ENCODE results near the gene FCRLA.

FCRLA gene

DNA sequence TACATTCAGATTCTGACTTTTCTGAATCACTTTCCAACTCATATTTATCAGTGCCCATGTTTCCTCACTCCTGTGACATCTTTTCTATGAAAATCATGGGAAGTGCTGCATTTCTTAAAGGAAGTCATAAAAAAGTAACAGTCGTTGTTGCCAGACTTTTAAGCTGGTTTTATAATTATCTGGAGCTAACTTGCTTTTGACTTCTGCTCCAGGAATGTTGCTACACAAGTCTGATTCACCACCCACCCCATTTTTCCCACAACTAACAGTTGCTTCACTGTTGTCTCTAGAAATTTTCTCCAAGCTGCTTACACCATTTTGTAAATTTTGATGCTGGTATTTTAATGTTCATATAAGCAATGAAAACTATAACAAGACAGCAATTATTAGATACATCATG, 26.5 kb downstream of the FCRLA start:
- no peak for DNase-seq

DNA sequence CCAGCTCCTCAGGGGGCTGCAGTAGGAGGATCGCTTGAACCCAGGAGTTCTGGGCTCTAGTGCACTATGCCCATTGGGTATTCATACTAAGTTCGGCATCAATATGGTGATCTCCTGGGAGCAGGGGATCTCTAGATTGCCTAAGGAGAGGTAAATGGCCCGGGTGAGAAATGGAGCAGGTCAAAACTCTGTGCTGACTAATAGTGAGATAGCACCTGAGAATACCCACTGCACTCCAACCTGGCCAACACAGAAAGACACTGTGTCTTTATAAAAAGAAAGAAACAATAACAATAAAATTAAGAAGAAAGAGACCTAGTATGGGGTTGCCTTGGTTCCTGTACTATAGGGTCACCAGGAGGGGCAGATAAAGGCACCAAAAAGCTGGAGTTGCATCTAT, 28.8 kb downstream of the FCRLA start:
- DNase-seq = no peak

DNA sequence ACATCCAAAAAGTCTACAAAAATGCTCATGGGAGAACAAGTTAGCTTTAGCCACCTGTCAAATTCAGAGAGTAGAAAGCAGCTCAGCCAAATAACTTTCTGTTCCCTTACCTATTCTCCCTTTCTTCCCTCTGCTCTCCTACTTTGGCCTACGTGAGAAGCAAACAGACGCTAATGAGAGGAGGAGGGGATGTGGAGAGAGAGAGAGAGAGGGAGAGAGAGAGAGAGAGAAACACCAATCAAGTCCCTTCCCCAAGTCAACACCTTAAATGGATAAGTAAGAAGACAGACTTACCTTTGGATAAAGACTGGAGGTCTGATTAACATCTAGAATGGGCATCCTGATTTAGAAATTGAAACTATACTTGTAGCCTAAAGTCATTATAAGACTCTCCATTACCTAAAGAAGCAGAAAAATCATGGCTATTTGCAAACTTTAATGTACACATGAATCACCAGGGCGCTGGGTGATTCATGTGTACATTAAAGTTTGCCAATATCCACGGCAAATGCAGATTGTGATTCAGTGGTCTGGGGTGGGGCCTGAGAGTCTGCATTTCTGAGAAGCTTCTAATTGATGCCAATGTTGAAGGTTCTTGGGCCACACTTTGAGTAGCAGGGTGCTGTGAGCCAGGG, 29.4 kb downstream of the FCRLA start:
- DNase-seq = no peak

DNA sequence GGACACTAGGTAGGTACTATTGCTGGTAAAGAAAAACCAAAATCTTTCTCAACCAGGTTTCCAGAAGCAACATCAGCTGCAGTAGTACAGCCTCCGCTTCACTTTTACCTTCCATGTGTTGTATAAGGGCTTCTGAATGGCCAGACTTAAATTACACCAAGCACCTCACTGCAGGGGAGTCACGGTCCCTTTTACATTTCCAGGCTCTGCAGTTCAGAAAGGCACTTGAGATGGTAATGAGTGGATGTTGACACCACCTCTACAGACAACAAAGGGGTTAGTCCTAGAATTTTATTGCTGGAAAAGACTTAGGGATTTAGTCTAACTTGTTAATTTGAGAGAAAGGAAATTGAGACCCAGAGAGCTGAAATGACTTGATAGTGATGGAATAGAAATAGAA, 30.6 kb downstream of the FCRLA start:
- no peak for DNase-seq

DNA sequence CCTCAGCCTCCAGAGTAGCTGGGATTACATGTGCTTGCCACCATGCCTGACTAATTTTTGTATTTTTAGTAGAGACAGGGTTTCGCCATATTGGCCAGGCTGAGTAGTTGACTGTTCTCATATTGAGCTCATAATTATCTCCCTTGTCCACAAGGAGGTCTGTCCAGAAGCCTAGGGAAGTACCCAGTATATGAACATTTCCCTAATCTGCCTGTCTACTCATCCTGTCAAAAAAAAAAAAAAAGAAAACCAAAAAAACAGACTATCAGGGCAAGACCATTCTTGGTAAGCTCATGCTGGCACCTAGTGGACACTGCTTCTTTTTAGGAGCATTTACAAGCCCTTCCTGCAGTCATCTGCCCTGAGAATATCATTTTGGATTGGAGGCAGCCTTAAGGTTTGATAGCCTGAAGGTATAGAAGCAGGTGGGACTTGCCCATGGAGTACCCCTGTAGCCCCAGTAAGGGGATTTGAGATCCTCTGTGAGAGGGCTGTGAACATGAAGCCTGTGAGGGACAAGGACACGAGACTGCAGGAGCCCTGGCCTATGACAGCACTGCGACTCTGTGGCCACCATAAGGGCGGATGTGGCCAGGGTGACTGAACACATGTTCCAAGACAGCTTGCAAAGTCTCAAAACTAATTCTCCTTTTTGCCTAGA, 31.7 kb downstream of the FCRLA start:
- DNase-seq = no peak

DNA sequence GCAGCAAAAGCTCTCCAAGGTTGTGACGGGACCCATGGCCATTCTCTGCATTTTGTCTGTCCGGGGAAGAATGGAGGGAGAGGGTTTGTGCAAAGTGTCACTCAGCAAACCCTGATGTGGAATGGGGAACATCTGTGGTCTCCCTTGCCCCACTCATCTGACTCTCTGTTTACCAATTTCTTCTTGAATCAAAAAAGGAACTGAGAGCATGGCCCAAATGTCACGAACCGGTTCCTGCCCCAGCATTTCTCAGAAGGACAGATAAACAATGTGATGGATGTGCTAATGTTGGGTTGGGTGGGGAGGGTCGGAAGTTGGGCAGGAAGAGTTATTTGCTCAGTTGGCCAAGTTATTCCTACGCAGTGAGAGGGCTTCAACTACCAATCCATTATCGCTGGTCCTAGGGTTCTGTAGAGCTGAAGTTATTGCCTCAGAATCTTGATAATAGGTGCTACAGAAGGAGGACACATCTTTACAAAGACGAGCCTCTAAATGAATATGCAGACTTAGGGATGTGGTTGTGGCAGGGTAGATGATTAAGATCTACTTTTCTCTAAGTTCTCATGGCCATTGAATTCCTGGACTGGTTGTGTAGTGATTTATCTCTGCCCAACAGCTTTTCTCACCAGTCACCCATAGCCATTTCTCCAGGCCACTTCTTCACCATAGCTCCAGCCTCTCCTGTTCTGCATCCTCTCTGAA, 33.0 kb downstream of the FCRLA start:
- no peak for DNase-seq

DNA sequence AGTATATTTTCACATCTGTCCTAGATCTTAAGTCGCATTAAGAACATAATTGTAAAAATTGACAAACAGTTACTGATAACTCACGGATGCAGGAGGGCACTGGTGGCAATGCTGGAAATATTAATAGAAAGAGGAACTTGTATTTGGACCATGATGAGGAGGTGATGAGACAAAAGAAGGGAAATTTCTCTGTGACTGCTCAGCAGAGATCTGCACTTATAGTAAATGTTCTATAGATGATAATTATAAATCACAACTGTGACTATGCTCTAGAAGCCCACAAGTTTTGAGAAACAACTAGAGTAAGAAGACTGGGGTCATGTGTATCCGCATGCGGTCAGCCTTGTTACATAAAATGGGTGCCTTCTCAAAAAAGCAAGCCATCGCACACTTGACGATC, 33.9 kb downstream of the FCRLA start:
- DNase-seq = no peak

DNA sequence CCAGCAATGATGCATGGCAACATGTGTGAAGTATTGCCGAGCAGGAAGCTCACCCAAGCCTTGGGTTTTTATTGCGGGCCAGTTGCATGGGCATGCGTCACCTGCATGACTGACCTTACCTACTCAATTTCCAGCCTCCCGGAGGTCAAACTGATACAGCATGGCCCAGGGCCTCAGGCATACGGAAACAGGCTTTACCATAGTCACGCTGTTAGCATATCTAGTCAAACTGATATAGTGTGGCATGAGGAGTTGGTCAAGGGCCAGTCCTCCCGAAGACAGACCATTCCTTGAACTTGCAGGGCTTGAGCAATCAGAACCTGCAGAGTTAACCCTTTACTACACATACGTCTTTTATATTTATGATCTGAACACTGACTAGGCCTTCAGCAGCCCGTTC, 36.2 kb downstream of the FCRLA start:
- DNase-seq = no peak

DNA sequence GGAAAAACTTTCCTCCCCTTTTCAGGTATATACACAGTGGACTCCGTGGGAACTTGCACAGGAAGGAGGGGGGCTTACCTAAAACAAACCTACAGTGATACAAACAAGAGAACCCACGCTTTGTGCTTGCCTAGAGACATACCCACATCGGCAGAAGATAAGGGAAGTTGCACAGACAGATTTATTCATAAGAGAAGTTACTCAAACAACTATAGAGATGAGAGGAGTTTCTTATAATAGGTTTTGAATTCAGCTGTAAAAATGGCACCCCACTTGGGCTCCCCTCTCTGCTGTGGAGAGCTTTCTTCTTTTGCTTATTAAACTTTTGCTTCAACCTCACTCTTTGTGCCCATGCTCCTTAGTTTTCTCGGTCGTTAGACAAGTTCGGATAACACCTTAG, 40.8 kb downstream of the FCRLA start:
- DNase-seq = no peak

DNA sequence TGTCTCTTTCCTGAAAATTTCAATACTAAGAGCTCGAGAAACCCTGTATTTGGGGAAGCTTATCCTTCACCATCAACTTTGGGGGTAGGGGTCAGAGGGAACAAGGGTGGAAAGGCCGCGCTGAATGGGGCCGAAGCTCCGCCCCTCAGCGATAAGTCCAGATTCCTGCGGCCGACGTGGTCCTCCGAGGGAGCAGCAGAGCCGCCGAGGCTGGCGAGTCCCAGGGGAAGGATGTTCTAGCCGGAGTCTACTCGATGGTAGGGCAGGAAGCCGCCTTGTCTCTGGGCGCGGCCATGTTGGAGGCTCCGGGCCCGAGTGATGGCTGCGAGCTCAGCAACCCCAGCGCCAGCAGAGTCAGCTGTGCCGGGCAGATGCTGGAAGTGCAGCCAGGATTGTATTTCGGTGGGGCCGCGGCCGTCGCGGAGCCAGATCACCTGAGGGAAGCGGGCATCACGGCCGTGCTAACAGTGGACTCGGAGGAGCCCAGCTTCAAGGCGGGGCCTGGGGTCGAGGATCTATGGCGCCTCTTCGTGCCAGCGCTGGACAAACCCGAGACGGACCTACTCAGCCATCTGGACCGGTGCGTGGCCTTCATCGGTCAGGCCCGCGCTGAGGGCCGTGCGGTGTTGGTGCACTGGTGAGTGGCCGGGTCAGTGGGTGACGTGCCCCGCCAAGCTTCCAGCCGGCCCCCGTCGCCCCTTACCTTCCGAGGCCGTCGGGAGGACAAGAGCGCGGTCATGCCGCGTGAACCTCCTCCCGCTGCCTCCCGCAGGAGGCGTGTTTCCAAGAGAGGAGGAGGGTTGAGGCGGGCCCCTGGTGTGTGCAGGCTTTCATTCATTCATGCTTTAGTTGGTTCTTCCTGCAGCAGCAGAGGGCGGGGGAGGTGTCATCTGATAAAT, 42.7 kb downstream of the FCRLA start, which contains the start of gene DUSP12:
Gene DUSP12 (plus strand): TSS at position 278 of the 899 bp plus-strand sequence. CDS start 16 bp downstream, at position 294.
- DNase-seq = peak; percentile 92

DNA sequence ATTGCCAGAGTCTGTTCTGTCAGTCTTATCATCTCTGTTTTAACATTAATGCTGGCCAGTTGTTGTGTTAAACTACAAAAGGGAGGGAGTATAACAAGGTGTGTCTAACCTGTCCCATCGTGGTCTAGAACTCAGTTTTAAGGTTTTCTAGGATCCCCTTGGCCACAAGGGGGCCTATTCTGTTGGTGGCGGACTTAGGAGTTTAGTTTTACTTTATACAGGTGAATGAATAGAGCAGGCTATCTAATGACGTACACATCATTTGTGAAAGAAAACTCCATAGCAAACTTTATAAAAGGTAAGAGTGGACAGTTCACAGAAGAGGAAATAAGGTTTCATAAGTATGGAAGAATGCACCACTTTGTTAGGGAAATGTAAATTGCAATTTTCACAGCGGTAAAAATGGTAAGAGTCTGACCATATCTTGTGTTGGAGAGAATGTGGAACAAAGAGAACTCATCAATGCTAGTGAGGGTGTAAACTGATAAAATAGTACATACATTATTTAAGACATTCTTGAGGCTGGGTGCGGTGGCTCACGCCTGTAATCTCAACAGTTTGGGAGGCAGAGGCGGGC, 56.6 kb downstream of the FCRLA start:
- DNase-seq = peak; percentile 6

Data from NCI-H1694 (cell line).